ENCODE measurements around the gene SRCAP. TPM values are rescaled to one million over a fixed set of nuclear protein-coding genes. Genes with fewer than 3 reads are reported as not detected.

The SRCAP gene
- total RNA-seq, 2 donors from 2014 or later = 27.5 to 30.0 TPM

DNA sequence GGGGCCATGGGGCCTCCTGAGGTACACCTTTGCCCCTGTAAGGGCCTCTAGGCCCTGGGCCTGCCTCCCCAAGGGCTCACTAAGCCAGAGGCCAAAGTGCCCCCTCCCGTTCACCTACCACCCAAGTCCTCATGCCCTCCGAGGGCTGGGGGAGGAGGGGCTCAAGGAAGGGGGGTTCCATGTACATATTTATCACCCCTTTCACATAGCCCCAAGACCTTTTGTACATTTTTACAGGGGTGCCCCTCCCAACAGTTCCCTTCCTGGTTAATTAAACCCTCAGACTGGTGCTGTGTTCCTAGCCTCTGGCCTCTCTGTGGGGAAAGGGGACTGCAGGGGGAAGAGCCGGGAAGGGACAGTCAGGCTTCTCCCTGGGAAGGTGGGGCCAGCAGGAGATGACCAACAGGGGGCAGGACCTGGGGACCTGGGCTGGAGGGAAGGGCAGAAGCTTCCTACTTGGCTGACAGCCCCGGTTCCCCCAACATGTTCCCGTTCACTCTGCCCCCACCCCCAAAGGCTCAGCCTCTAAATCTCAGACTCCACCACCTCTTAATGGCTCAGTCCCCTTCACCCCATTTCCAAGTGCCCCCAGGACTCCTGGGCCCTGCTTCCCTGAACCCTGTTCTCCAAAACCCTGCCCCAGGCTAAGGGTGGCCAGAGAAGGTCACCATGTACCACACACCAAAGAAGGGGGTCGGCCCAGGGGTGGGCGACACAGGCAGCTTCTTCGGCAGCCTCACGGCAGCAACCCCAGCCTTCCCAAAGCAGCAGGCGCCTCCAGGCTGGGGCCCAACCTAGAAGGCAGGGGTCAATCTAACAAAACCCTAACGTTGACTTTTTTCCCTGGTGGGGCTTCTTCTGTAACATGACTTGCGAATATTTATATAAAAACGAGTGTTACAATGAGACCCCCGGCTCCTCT, 28.8 kb upstream of the SRCAP start:
- Histone ChIP-seq H3K27me3 (no peaks in the 10 kb centered on the region), H3K9me3 (no peaks in the 10 kb centered on the region), H3K27ac (no peak overlapping the region), H3K36me3 (replicated peaks in 1 of 2; ENCODE audit: insufficient read depth in 1 of 2, low read depth in 2 of 2) (peaks cover 28 to 32% of the 10 kb centered on the region in 2 donors), H3K4me3 (no peak overlapping the region), H3K4me1 (no peaks in the 10 kb centered on the region)
- TF ChIP-seq, protein P1, sequence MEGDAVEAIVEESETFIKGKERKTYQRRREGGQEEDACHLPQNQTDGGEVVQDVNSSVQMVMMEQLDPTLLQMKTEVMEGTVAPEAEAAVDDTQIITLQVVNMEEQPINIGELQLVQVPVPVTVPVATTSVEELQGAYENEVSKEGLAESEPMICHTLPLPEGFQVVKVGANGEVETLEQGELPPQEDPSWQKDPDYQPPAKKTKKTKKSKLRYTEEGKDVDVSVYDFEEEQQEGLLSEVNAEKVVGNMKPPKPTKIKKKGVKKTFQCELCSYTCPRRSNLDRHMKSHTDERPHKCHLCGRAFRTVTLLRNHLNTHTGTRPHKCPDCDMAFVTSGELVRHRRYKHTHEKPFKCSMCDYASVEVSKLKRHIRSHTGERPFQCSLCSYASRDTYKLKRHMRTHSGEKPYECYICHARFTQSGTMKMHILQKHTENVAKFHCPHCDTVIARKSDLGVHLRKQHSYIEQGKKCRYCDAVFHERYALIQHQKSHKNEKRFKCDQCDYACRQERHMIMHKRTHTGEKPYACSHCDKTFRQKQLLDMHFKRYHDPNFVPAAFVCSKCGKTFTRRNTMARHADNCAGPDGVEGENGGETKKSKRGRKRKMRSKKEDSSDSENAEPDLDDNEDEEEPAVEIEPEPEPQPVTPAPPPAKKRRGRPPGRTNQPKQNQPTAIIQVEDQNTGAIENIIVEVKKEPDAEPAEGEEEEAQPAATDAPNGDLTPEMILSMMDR (IDR thresholded peaks at IDR 0.05) = no peak
- TF ChIP-seq POLR2A (IDR thresholded peaks at IDR 0.05) = no peak
- intact Hi-C loops (cut with DNase I) = no loop called here
- ATAC-seq (no peak), DNase-seq (no peak)
- WGBS, 2 donors = 86 to 91% methylated on average over 14 of the region's 14 CpGs

DNA sequence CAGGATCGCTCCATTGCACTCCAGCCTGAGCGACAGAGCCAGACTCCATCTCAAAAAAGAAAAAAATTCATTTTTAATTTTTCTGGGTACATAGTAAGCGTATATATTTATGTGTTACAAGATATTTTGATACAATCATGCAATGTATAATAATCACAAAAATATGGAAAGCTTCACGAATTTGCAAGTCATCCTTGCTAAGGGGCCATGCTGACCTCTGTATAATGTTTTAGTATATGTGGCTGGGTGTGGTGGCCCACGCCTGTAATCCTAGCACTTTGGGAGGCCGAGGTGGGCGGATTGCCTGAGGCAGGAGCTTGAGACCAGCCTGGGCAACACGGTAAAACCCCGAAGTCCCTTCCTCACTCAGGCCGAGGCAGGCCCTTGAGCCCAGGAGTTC, 23.8 kb upstream of the SRCAP start:
- TF ChIP-seq POLR2A (IDR thresholded peaks at IDR 0.05) = no peak
- TF ChIP-seq, protein P1 (IDR thresholded peaks at IDR 0.05) = no peak

DNA sequence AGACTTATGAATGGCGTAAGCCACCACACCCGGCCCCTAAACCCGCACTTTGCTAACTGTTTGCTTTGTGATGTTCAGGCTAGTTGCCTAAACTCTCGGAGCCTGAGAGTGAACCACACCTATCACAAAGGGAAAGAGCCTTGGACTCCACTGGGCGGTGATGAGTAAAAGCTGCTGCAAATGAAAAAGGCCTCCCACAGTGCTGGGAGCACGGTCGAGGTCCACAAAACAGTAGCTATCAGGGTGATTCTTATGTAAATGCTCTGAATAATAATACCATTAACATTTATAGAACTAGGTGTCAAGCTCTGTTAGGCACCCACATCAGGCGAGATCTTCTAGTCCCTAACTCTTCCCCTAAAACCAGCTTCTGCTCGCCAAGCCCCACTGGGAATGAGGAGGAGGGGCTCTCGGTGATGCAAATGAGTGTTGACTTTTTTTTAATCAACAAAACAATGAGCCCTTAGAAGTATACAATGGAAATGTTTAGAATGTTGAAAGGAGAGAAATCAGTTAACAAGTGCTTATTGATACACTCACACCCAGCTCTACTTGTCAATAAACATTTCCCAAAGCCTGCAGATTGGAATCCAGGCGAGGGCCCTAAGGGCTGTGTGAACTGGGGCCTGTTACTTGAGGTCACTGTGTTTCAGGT, 20.9 kb upstream of the SRCAP start:
- intact Hi-C loops (cut with DNase I) = no loop called here
- 66 to 77% methylated on average over 11 of the region's 11 CpGs for WGBS, 2 donors
- DNase-seq = no peak
- no peak overlapping the region for H3K27ac ChIP-seq
- no peak overlapping the region for H3K4me3 ChIP-seq
- no peaks in the 10 kb centered on the region for H3K27me3 ChIP-seq
- no peaks in the 10 kb centered on the region for H3K9me3 ChIP-seq
- ATAC-seq = no peak
- no peaks in the 10 kb centered on the region for H3K4me1 ChIP-seq
- no peaks in the 10 kb centered on the region for H3K36me3 ChIP-seq (replicated peaks in 1 of 2; ENCODE audit: insufficient read depth in 1 of 2, low read depth in 2 of 2)
- TF ChIP-seq, protein P1 (IDR thresholded peaks at IDR 0.05) = no peak
- no peak for TF ChIP-seq POLR2A (IDR thresholded peaks at IDR 0.05)

More for the DNA sequence above, 23.8 kb upstream of the SRCAP start:
- 80 to 82% methylated on average over 9 to 10 of the region's 10 CpGs for WGBS, 2 donors
- no peaks in the 10 kb centered on the region for H3K27me3 ChIP-seq
- no peak overlapping the region for H3K27ac ChIP-seq
- H3K4me1 ChIP-seq = no peaks in the 10 kb centered on the region
- H3K4me3 ChIP-seq = no peak overlapping the region
- H3K9me3 ChIP-seq = no peaks in the 10 kb centered on the region
- no peaks in the 10 kb centered on the region for H3K36me3 ChIP-seq (replicated peaks in 1 of 2; ENCODE audit: insufficient read depth in 1 of 2, low read depth in 2 of 2)
- DNase-seq (no peak), ATAC-seq (no peak)
- intact Hi-C loops (cut with DNase I) = no loop called here

DNA sequence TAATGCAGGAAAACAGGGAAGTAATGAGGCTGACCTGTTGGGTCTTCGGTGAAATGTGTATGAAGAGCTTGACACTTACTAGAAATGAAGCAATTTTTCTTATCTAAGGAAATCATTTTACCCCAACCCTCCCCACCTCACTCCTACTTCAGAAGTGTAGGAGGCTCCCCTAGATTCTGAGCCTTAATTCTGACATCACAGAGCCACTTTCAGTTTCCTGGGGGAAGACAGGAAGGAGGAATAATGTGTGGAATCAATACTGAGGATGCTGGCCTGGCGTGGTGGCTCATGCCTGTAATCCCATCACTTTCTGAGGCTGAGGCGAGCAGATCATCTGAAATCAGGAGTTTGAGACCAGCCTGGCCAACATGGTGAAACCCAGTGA, 20.4 kb upstream of the SRCAP start:
- ATAC-seq = no peak
- H3K27me3 ChIP-seq = no peaks in the 10 kb centered on the region
- intact Hi-C loops (cut with DNase I) = no loop called here
- H3K4me3 ChIP-seq = no peak overlapping the region
- no peaks in the 10 kb centered on the region for H3K36me3 ChIP-seq (replicated peaks in 1 of 2; ENCODE audit: insufficient read depth in 1 of 2, low read depth in 2 of 2)
- no peak overlapping the region for H3K27ac ChIP-seq
- H3K9me3 ChIP-seq = no peaks in the 10 kb centered on the region
- no peak for DNase-seq
- TF ChIP-seq POLR2A (IDR thresholded peaks at IDR 0.05) = no peak
- TF ChIP-seq, protein P1 (IDR thresholded peaks at IDR 0.05) = no peak
- no peaks in the 10 kb centered on the region for H3K4me1 ChIP-seq
- WGBS, 2 donors = 59 to 74% methylated on average over 2 to 3 of the region's 3 CpGs
